PFSK-1 (cell line): ENCODE results near the gene ACOX3.

Experiments
- FOXP2 ChIP-seq: optimal IDR thresholded peaks from 2 replicates; pipeline ENCODE3; 2011; ENCODE audit warnings: borderline replicate concordance, control low read depth, inconsistent platforms; ENCODE audit not compliant: insufficient read depth; ENCODE audit errors: extremely low read length, extremely low read depth
- POLR2AphosphoS5 ChIP-seq: IDR thresholded peaks from 2 replicates; pipeline ENCODE4 v1.6.1; 2012; ENCODE audit warnings: low read depth, mild to moderate bottlenecking, control low read depth, low read length, moderate library complexity
- SIN3A ChIP-seq: IDR thresholded peaks from 2 replicates; pipeline ENCODE4 v1.6.1; 2012; ENCODE audit warnings: mild to moderate bottlenecking, low read length, moderate library complexity, borderline replicate concordance; ENCODE audit not compliant: insufficient read depth
- TAF1 ChIP-seq: IDR thresholded peaks from 2 replicates; pipeline ENCODE4 v1.6.1; 2012; ENCODE audit warnings: low read length, control low read depth, borderline replicate concordance; ENCODE audit not compliant: insufficient read depth
- TF ChIP-seq, protein P1 (sequence below), 2 experiments: IDR thresholded peaks; 2 replicates each; pipeline versions ENCODE4 v1.6.1 to v1.8.0; 2011 to 2012; ENCODE audit warnings: low read depth in 2 of 2, low read length in 2 of 2, control low read depth in 1 of 2, inconsistent platforms in 1 of 2, mild to moderate bottlenecking in 1 of 2, moderate library complexity in 1 of 2; ENCODE audit not compliant: insufficient read depth in 1 of 2

DNA sequence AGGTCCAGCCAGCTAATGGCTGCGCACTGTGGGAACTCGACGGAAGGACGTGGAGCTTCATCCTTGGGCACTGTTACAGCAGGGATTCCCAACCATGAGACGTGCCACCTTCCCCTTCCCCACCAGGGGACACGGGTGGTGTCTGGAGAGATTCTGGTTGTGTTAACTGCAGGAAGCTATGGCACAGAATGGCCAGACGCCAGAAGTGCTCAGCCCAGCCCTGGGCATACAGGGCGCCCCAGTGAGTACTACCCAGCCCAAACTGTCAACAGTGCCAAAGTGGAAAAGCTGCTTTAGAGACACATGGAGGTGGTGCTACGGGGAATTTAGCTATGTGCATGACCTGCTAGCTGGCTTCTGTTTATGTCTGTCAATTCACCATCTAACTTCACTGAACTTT, 32.8 kb downstream of the ACOX3 start:
- TF ChIP-seq, protein P1, sequence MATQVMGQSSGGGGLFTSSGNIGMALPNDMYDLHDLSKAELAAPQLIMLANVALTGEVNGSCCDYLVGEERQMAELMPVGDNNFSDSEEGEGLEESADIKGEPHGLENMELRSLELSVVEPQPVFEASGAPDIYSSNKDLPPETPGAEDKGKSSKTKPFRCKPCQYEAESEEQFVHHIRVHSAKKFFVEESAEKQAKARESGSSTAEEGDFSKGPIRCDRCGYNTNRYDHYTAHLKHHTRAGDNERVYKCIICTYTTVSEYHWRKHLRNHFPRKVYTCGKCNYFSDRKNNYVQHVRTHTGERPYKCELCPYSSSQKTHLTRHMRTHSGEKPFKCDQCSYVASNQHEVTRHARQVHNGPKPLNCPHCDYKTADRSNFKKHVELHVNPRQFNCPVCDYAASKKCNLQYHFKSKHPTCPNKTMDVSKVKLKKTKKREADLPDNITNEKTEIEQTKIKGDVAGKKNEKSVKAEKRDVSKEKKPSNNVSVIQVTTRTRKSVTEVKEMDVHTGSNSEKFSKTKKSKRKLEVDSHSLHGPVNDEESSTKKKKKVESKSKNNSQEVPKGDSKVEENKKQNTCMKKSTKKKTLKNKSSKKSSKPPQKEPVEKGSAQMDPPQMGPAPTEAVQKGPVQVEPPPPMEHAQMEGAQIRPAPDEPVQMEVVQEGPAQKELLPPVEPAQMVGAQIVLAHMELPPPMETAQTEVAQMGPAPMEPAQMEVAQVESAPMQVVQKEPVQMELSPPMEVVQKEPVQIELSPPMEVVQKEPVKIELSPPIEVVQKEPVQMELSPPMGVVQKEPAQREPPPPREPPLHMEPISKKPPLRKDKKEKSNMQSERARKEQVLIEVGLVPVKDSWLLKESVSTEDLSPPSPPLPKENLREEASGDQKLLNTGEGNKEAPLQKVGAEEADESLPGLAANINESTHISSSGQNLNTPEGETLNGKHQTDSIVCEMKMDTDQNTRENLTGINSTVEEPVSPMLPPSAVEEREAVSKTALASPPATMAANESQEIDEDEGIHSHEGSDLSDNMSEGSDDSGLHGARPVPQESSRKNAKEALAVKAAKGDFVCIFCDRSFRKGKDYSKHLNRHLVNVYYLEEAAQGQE (IDR thresholded peaks at IDR 0.05; ENCODE audit: insufficient read depth in 1 of 2, low read depth in 2 of 2, low read length in 2 of 2): no peak
- no peak for TF ChIP-seq TAF1
- TF ChIP-seq SIN3A: no peak
- no peak for TF ChIP-seq POLR2AphosphoS5
- TF ChIP-seq FOXP2: no peak
